T-helper 17 cell (primary cell): ENCODE results near the gene SLC25A25. TPM values are rescaled to one million over a fixed set of nuclear protein-coding genes. Genes with fewer than 3 reads are reported as not detected.

Experiments used
- ATAC-seq: fragments of 150-1000 bp; cut with Tn5 transposase; 2 replicates; pipeline ENCODE4 v1.10.0; 2021; ENCODE audit warnings: mild to moderate bottlenecking, moderate library complexity
- DNase-seq, 3 donors: peaks; one replicate each; pipeline versions ENCODE4 v3.0.0 to v3.0.0-alpha.2; 2020 to 2021
- H3K9me3 ChIP-seq: one replicate; pipeline ENCODE4 v1.7.0; 2013; ENCODE audit warnings: low read length, mild to moderate bottlenecking; ENCODE audit not compliant: control insufficient read depth, poor library complexity, severe bottlenecking
- H3K27ac Mint-ChIP-seq: one replicate; pipeline ENCODE4 v1.8.0; 2022; ENCODE audit warnings: mild to moderate bottlenecking, moderate library complexity, mixed read lengths
- H3K27me3 Mint-ChIP-seq: one replicate; pipeline ENCODE4 v1.8.0; 2022; ENCODE audit warnings: mixed read lengths
- H3K36me3 Mint-ChIP-seq: one replicate; pipeline ENCODE4 v1.8.0; 2022; ENCODE audit warnings: low read depth, mixed read lengths
- H3K4me1 Mint-ChIP-seq: one replicate; pipeline ENCODE4 v1.8.0; 2022; ENCODE audit warnings: mild to moderate bottlenecking, mixed read lengths
- H3K4me3 Mint-ChIP-seq: one replicate; pipeline ENCODE4 v1.8.0; 2022; ENCODE audit warnings: mild to moderate bottlenecking, moderate library complexity, mixed read lengths
- total RNA-seq, 4 donors: library from RNA in 2 of 4; stranded (reverse) in 2 of 4; gene quantifications; one replicate each; pipeline ENCODE4 v1.2.3 and lab custom pipeline; 2022 to 2026

SLC25A25 gene
- total RNA-seq, 2 donors from 2014 or later, result 16.3 to 20.4 TPM

DNA sequence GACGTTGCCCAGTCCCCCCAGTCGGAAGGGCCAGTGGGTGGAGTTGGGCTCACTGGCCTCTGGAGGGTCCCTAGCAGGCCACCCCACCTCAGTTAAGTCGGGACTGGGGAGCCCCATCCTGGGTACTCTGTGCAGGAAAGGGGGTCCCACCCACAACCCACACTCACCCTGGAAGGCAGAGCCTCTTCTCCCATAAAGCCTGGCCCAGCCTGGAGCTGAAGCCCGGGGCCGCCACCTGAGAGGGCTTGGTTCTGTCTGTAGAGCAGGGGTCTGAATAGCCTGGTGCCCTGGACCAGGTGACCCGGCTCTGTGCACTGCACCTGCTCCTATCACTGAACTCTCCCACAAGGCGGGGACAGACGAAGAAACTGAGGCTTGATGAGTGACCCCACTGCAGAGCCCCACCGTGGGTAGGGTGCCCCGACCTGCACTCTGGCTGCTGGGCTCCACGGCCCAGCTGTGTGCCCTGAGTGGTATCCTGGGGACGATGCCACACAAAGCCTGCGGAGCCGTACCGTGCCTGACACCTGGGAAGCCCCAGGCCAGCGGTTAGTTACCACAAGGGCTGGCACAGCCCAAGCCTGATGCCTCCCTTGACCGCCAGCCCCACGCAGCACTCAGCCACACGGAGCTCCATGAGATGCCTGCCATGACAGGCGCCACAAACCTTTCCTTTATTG lies 52.2 kb downstream of the SLC25A25 start:
- H3K4me1 Mint-ChIP-seq, result peaks cover 12% of the 10 kb centered on the region
- H3K36me3 Mint-ChIP-seq, result no peaks in the 10 kb centered on the region
- no peaks in the 10 kb centered on the region for H3K27me3 Mint-ChIP-seq

DNA sequence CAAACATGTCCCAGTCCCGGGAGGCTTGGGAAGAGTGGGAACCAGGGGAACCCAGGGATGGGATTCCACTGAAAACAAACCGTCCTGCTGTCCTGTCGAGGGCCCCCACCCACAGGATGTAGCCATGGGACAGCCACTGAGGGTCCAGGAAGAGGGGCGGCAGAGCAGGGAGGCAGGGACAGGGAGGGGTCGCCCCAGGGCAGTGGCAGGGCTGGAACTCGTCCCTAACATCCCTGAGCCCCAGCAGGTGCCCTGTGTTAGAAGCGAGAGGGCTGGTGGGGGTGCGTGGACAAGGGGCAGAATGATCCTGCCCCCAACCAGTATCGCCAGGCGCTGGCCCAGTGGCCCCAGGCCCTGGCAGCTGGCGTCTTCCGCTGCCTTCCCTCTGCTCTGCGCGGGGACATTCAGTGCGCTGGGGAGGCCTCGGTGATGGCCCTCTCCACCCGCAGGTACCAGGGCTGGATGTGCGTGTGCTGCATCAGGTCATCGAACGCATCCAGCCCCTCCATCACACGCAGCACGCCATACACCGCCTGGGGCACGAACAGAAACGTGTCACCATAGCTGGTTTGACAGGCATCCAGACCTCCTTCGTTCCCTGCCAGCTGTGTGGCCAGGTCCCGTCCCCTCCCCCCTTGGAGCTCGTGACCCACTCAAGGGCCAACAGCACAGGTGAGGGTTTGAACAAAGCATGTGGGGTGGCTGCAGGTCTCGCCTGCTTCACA lies 52.9 kb downstream of the SLC25A25 start:
- Mint-ChIP-seq H3K36me3 (no peaks in the 10 kb centered on the region), H3K4me3 (no peak overlapping the region), H3K4me1 (peaks cover 19% of the 10 kb centered on the region), H3K27me3 (no peaks in the 10 kb centered on the region), H3K27ac (no peak overlapping the region)
- no peaks in the 10 kb centered on the region for H3K9me3 ChIP-seq
- DNase-seq (no peak), ATAC-seq (no peak)

More for the DNA sequence above, 52.2 kb downstream of the SLC25A25 start:
- Mint-ChIP-seq H3K27ac (no peak overlapping the region), H3K4me3 (no peak overlapping the region)
- ATAC-seq (no peak), DNase-seq (peak in 1 of 3 donors; percentile 6)
- H3K9me3 ChIP-seq, result no peaks in the 10 kb centered on the region

DNA sequence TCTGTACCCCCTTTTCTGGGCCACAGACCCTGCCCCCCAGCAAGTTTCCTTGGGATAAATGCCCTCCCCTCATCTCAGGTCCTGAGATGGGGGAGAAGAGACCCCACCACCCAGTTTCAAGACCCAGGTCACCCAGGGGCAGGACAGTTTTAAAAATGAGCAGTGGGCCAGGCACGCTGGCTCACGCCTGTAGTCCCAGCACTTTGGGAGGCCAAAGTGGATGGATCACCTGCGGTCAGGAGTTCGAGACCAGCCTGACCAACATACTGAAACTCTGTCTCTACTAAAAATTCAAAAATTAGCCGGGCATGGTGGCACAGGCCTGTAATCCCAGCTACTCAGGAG lies 53.4 kb downstream of the SLC25A25 start:
- H3K9me3 ChIP-seq, result no peaks in the 10 kb centered on the region
- no peaks in the 10 kb centered on the region for H3K36me3 Mint-ChIP-seq
- H3K27ac Mint-ChIP-seq, result no peak overlapping the region
- no peak for DNase-seq
- peaks cover 24% of the 10 kb centered on the region for H3K4me1 Mint-ChIP-seq
- no peak for ATAC-seq
- H3K4me3 Mint-ChIP-seq, result no peak overlapping the region
- no peaks in the 10 kb centered on the region for H3K27me3 Mint-ChIP-seq

DNA sequence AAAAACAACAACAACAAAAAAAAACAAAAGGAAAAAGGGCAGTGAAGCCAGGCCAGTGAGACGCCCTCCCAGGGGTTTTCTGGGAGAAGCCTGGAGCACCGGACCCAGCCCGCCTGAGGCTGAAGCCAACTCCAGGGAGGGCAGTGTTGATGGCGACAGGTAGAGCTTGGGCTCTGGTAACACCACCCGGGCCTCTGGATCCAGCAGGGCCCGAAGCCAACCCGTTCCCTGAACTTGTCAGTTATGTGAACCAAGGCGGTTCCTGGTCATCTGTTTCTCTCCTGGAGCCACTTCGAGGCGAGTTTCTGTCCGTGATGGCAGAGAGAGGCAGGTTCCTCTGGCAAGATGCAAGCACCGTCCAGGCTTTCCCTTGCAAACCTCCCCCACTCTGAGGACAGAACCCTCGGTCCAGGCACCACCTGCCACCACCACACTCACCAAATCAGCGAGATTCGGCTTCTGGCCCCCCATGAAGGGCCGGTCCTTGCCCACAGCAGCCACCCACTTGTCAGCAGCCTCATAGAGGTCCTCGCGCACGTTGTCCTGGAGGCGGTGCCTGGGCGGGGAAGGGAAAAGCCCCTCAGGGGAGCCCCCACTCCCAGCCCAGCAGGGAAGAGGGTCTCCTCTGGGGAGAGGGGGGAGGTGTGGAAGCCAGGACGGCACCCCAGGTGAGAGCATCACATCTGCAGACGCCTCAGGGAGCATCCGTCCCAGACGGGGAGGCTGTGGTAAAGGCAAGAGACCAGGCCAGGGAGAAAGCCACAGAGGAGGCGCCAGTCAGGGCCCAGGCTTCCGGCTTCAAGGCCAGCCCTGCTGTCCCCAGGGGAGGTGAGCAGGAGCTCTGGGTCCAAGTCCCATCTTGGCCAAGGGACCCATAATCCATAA lies 54.1 kb downstream of the SLC25A25 start:
- no peak for ATAC-seq
- Mint-ChIP-seq H3K4me1 (peaks cover 24% of the 10 kb centered on the region), H3K27me3 (no peaks in the 10 kb centered on the region), H3K36me3 (no peaks in the 10 kb centered on the region), H3K27ac (no peak overlapping the region), H3K4me3 (no peak overlapping the region)
- no peaks in the 10 kb centered on the region for H3K9me3 ChIP-seq
- no peak for DNase-seq

DNA sequence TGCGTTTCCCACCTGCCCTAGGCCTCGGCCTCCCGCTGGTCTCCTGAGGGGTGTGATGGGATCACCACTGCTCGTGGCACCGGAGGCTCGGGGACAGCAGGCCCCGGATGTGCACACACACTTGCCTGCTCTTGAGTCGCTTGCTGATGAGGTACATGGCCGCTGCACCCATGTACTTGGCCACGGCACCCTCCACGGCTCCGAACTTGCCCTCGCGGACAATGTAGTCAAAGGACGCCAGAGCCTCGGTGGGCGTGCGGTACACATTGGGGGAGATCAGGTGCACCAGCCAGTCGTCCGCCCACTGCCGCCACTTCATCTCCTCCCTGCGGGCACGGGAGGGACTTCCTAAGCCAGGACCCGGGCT lies 54.8 kb downstream of the SLC25A25 start:
- DNase-seq (no peak), ATAC-seq (no peak)
- Mint-ChIP-seq H3K36me3 (no peaks in the 10 kb centered on the region), H3K4me3 (no peak overlapping the region), H3K27me3 (no peaks in the 10 kb centered on the region), H3K4me1 (peaks cover 20% of the 10 kb centered on the region), H3K27ac (no peak overlapping the region)
- H3K9me3 ChIP-seq, result no peaks in the 10 kb centered on the region

DNA sequence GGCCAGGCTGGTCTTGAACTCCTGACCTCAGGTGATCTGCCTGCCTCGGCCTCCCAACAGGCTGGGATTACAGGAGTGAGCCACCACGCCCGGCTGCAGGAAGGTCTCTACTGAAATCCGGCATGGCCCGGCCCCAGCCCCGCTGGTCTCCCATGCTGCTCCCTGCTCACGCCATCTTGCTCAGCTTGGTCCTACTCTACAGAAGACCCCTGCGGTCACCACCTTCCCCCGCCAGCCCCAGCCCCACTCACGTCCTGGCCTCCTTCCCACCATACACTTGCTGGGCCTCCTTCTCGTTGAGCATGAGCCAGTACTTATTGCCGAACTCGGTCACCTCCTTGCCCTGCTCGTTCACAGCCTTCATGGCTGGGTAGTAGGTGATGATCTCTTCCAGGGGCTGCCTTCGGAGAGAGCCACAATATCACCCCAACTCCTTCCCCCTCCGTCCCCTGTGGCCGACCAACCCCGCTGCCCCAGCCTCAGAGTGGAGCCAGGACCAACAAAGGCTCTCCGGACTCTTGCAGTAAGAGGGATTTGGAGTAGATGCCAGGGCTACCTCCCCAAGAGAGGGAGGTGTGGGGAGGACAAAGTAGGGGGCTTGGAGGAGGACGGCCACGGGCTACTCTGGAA lies 55.5 kb downstream of the SLC25A25 start:
- Mint-ChIP-seq H3K27me3 (no peaks in the 10 kb centered on the region), H3K4me3 (no peak overlapping the region), H3K4me1 (peaks cover 17% of the 10 kb centered on the region), H3K27ac (no peak overlapping the region), H3K36me3 (no peaks in the 10 kb centered on the region)
- no peak for ATAC-seq
- H3K9me3 ChIP-seq, result no peaks in the 10 kb centered on the region
- no peak for DNase-seq

DNA sequence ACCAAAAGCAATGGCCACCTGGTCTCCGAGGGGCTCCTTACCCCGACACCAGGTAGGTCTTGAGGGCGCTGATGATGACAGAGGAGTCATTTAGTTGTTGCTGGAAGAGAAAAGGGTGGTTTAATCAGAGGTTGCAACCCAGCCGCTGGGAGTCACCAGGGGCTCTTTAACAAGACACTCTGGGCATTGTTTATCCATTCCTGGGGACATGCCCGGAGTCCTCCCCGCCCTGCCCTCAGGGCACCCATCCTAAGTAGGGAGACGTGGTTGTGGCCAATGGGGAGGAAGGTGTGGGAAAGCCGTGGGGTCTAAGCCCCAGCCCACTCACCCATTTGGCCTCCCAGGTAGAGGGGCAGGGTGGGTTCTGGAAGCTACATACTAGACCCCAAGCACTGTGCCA lies 56.4 kb downstream of the SLC25A25 start:
- H3K27ac Mint-ChIP-seq, result no peak overlapping the region
- H3K4me3 Mint-ChIP-seq, result peak overlapping the region; percentile 31
- H3K9me3 ChIP-seq, result no peaks in the 10 kb centered on the region
- H3K36me3 Mint-ChIP-seq, result no peaks in the 10 kb centered on the region
- H3K4me1 Mint-ChIP-seq, result peaks cover 22% of the 10 kb centered on the region
- ATAC-seq, result no peak
- DNase-seq, result no peak
- H3K27me3 Mint-ChIP-seq, result no peaks in the 10 kb centered on the region

DNA sequence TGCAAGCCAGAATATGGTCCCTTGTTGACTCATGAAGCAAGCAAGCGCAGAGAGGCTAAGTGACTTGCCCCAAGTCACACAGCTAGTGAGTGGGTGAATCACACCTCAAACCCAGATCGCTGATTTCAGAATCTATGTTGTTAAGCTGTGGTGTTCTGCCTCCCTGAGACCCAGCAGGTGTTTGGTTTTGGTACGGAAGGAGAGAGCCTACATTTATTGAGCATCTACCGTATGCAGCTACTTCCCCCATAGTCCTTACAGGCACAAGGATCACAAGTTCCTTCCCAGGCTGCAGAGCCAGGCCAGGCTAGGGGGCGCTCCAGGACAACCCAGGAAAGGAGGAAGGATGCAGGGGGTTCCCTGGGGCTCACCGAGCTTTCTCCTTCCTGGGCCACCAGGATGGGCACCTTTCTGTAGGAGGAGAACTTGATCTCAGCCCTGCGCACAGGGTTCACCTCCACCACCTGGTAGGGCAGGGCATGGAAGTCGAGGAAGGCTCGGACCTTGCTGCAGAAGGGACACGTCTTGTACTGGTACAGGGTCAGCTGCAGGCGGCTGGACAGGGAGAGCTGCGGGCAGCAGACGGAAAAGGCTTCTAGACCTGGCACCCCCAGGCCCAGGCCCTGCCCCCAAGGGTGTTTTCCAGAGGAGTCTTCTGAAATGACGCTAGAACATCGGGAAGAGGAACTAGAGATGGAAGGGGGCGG lies 57.0 kb downstream of the SLC25A25 start:
- H3K4me1 Mint-ChIP-seq, result peaks cover 27% of the 10 kb centered on the region
- H3K36me3 Mint-ChIP-seq, result no peaks in the 10 kb centered on the region
- H3K27me3 Mint-ChIP-seq, result no peaks in the 10 kb centered on the region
- H3K27ac Mint-ChIP-seq, result peak overlapping the region; percentile 96
- DNase-seq (peak in 2 of 3 donors; percentile 28 to 30), ATAC-seq (no peak)
- no peaks in the 10 kb centered on the region for H3K9me3 ChIP-seq
- peak overlapping the region; percentile 31 for H3K4me3 Mint-ChIP-seq

DNA sequence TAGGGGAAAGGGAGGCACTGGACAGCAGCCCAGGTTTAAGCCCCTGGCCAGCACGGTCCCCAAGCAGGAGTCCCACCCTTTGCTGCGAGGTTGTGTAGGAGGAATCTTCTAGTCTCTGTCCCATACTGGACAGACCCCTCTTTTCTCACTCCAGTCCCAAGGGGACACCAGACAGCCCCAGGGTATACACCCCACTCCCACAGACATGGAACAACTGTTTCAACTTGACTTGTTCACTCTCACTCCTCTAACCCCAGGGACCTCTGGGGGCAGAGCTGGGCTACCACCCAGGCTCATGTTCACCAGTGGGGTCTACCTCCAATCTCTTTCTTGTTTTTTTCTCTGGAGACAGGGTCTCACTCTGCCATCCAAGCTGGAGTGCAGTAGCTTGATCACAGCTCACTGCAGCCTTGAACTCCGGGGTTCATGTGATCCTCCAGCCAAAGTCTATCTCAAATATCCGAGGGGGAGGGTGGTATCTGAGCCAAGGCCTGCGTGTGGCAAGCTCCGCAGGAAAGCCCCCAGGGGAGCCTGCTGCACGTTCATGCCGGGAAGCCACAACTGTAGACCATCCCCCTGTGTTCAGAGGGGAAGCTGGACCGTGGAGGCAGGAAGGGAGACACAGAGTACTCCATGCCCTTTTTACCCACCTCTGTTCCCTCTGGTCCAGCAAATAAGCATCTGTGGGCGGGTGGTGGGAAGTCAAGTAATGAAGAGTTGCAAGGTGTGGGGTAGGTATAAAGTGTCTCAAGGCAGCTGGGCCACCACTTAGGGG lies 57.7 kb downstream of the SLC25A25 start:
- DNase-seq, result no peak
- H3K4me1 Mint-ChIP-seq, result peaks cover 27% of the 10 kb centered on the region

DNA sequence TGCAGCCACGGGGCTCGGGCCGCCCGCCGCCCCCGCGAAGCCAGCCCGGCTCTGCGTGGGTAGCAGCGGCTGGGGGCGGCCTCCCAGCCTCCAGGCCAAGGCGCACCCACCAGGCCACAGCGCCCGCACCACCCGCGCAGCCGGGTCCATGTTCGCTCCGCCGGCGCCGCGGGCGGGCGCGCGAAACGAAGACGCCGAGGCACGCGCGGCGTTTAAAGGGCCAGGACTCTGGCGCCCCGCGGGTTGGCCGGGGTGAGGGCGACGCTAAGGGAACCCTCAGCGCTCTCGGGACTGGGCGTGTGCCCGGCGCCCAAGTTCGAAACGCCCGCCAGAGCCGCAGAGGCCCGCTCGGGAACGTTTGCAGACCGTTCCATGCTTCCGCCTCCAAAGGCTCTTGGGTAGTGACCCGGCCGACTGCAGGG lies 59.5 kb downstream of the SLC25A25 start, which contains the start of gene PTGES2:
TSS of gene PTGES2 (minus strand) at position 162 of the 422 bp plus-strand sequence. CDS start at position 150, 12 bp downstream.
- H3K4me3 Mint-ChIP-seq, result peak within 1 kb of the TSS; percentile 99
- H3K36me3 Mint-ChIP-seq, result no peaks in the 10 kb centered on the region
- ATAC-seq, result peak; percentile 79
- H3K27ac Mint-ChIP-seq, result peak within 1 kb of the TSS; percentile 96
- H3K27me3 Mint-ChIP-seq, result no peaks in the 10 kb centered on the region
- no peaks in the 10 kb centered on the region for H3K9me3 ChIP-seq
- DNase-seq, result peak; percentile 76 to 79 (median 79)
- H3K4me1 Mint-ChIP-seq, result peaks cover 27% of the 10 kb centered on the region

More for the DNA sequence above, 57.7 kb downstream of the SLC25A25 start:
- Mint-ChIP-seq H3K27ac (peak overlapping the region; percentile 96), H3K4me3 (peak overlapping the region; percentile 99), H3K27me3 (no peaks in the 10 kb centered on the region), H3K36me3 (no peaks in the 10 kb centered on the region)
- ATAC-seq, result no peak
- no peaks in the 10 kb centered on the region for H3K9me3 ChIP-seq

DNA sequence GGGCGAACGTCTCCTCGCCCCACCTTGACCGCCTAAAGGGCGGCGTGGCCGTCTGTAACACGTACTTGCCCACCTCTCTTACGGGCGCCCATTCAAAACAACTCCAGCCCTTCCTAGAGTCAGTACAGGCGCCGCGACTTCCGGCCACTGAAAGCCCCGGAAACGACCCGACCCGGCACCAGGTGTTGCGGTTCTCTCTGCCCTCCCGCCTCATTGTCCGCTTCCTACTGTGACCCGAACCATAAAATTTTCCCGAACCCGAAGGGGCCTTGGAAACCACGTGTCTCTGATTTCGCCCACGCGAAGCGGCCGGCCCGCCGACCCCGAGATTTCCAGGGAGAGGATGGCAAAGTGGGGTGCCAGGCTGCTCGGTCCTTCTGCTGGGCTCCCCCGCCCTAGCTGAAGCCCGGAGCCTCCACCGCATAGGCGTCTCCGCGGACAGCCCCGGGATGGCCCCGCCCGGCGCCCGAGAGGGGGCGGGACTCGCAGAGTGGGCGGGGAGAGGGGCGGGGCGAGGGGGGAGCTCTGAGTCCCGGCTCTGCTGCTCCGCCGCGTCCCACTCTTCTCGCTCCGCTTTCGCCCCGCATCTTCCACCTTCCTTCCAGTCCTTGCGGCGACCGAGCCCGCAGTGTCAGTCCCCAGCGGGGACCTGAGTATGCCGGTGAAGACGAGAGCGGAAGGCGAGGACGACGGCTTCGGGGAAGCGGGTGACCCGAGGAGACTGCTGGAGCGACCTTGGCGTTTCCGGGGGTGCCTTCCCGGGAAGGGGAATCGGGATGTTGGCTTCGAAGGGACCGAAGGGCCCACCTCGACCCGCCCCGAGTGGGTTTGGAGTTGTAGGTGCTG lies 60.2 kb downstream of the SLC25A25 start:
- H3K4me3 Mint-ChIP-seq, result peak overlapping the region; percentile 99
- peak; percentile 81 for ATAC-seq
- H3K4me1 Mint-ChIP-seq, result peaks cover 27% of the 10 kb centered on the region
- peak overlapping the region; percentile 96 for H3K27ac Mint-ChIP-seq
- DNase-seq, result peak; percentile 73 to 83 (median 82)
- H3K9me3 ChIP-seq, result no peaks in the 10 kb centered on the region
- H3K27me3 Mint-ChIP-seq, result peaks cover 4% of the 10 kb centered on the region
- no peaks in the 10 kb centered on the region for H3K36me3 Mint-ChIP-seq
